GM18951 (cell line): ENCODE measurements around the gene ATP1A1.

ENCODE experiments used
- POLR2A ChIP-seq: IDR thresholded peaks from 4 replicates; pipeline ENCODE4 v1.6.1; 2011; ENCODE audit warnings: mild to moderate bottlenecking; ENCODE audit not compliant: insufficient read length, insufficient read depth; ENCODE audit errors: extremely low read depth
- in situ Hi-C: fragments of 300-500 bp; cut with MboI; formaldehyde crosslinking; loops from one replicate; pipeline ENCODE4 v1.12.0; 2022; ENCODE audit warnings: low sequenced_read_pairs, mixed read lengths, inconsistent platforms; ENCODE audit not compliant: unreplicated experiment

ATP1A1 gene

DNA sequence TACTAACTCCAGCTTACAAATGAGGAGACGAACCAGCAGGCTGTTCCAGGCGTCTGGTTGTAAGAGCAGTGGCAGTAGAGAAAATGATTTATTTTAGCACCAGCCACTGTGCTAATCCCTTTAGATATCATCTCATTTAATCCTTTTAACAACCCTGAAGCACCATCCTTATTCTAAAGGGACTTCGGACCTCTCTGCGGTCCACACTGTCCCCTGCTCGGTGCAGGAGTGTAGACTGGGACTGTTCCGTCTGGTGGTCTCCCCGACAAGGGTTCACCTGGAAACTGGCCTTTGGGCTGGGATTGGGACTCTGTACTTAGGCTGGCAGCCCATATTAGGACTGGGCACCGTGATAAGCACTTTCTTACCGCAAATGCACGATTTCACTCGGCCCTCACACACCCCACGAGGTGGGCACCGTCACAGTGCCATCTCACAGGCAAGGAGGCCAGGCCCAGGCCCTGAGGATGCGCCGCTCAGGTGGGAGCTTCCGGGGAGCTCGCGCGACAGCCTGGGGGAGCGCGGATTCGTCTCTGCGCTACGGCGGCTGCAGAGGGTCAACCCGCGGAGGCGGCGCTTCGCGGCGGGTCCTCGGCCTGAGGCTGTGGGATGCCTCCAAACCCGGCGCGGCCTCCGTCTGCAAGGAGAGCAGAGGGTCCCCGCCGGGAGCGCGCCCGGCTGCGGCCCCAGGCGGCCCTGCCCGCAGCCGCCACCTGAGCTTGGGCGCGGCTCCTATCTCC lies 45.2 kb downstream of the ATP1A1 start:
- TF ChIP-seq POLR2A, result peak; percentile 96
- in situ Hi-C loops, result no loop called here

DNA sequence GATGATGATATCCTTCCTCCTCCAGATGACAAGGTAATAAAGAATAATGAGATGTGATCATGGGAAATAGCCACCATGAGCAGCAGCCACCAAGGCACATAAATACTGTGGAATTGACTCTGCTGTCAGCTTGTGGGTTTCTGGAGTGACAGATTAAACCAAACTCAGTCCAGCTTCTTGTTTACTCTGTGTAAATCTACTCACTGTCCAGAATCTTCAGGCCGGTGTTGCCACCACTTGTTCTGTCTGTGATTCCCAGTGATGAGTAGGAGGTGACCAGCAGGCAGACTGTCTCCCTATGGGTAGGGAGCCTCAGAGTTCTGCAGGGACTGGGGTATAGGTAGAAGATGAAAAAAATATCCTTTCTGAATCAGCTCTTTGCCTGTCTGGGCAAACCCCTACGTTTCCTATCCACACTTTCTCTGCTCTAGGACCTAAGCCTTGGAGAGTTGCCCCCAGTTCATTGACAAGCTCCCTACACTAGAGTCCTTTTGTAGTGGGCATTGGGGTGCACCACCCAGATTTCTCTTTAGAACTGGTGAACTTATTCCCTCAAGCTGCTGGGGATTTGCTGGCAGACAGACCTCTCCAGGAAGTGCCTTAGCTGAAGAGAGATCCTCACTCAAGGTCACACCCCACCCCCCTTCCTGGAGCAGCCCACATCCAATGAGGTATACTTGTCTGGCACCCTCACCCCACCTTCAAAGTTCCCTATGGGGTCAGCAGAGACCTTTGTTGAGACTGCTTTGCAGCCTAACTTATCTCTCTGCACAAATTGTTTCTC lies 47.6 kb downstream of the ATP1A1 start:
- in situ Hi-C loops, result no loop called here
- no peak for TF ChIP-seq POLR2A

- in situ Hi-C loops, result no loop called here
Measured at GRCh38 chr1:116424438-116424837, 51.4 kb downstream of the ATP1A1 start.

DNA sequence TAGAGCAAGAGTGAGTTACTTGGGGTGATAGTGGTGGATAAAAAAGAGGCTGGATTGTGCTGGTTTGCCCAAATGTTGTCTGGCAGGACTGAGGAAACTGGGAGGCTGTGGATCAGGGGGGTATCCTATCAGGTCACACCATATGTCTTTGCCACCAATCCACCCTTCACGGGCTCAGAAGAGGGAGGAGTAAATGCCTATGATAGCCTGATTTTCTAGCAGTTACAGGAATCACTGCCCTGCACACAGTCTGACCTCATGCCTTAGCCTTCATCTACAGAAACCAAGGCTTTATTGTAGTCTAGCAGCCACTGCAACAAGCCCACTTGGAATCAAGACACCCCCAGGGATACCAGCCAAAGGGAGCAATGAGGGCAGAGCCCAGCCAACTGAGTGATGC lies 51.8 kb downstream of the ATP1A1 start:
- no peak for TF ChIP-seq POLR2A
- in situ Hi-C loops, result no loop called here

More at GRCh38 chr1:116424438-116424837, 51.4 kb downstream of the ATP1A1 start:
- TF ChIP-seq POLR2A, result no peak

GRCh38 chr1:116425987-116426386 lies 52.9 kb downstream of the ATP1A1 start:
- in situ Hi-C loops, result no loop called here
- no peak for TF ChIP-seq POLR2A

DNA sequence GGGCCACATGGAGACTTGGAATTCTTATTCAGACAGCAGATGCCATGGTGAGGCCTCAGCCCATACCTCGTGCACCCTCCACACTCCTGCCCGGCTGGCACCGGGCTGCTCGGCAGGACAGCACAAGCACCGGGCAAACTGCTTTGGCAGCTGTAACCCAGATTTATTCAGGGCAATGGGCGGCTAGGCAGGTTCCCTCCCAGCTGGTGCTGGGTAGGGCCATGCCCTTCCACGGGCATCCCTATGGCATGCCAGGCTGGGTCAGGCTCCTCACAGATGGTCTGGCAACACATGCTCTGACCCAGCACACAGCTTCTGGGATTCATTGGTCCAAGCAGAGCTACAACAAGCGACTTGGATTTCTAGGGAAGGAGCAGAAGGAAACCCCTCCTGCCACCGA lies 53.4 kb downstream of the ATP1A1 start:
- in situ Hi-C loops, result no loop called here
- TF ChIP-seq POLR2A, result no peak

GRCh38 chr1:116428576-116428975 lies 55.5 kb downstream of the ATP1A1 start:
- no peak for TF ChIP-seq POLR2A
- in situ Hi-C loops, result no loop called here

DNA sequence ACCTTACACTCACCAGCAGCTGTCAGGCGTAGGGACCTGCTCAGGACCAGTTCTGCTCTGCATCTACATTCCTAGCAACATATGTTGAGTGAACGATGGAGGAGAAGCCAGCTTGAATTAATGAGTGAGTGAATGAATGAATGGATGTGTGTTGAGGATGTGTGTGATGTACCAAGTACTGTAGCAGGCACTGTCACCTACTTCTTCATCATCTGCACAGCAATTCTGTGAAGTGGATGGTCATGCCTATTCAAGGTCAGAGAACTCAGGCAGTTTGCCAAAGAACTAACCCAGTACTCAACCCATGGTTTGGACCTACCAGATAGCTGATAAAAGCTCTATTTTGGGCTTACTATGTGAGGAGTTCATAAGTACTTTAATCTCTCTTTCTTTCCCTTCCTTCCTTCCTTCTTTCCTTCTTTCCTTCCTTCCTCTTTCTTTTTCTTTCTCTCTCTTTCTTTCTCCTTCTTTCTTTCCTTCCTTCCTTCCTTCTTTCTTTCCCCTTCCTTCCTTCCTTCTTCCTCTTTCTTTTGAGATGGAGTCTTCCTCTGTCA lies 56.9 kb downstream of the ATP1A1 start:
- no peak for TF ChIP-seq POLR2A
- in situ Hi-C loops, result no loop called here

DNA sequence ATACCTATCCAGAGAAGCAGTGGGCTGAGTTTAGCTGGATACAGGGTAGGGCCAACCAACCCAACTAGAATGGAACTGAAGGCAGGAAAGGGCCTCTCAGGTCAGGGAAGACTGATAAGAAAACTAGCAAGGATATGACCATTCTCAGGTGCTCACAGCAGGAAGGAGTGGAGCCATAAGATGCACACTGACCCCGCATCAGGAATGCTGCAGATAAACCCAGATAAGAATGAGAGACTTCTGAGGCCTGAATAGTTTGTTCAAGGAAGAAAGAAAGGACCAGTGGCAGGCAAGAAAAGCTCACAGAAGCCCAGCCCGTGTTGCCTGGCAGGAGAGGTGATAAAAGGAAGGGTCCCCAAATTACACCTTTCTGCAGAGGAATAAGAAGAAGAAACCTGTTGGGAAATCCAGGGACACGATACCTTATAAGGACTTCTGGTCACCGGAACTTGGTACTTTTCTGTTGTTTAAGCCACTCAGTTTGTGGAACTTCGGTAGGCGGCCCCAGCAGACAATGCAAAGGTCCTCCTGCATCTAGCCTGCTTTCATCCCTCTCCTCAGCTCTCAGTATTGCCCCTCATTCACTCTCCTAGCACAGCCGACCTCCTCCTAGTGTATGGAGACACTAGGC lies 58.9 kb downstream of the ATP1A1 start:
- TF ChIP-seq POLR2A, result no peak
- in situ Hi-C loops, result no loop called here

DNA sequence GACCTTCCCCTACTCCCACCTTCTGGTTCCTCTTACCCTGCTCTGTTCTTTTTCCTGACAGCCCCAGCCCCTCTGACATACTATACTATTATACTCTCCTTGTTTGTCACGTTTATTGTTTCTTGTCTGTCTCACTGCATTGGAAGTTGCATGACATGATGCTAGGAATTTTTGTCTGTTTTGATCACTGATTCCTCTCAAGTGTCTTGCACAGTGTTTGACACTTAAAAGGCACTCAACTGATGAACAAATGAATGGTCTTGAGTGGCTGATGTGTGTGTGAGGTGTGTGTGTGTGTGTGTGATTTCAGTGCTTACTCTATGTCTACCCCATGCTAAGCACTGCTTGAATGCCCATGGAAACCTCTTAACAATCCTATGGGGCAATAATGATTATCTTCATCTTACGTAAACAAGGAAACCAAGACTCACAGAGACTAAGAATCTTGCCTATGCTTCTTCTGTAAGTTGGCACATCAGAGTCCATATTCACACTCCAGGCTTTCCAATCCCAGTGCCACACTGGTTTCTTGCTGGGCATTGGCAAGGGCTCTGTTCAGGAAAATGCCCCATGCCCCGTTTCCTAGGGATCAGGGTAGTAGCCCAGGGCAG lies 59.7 kb downstream of the ATP1A1 start:
- no peak for TF ChIP-seq POLR2A

DNA sequence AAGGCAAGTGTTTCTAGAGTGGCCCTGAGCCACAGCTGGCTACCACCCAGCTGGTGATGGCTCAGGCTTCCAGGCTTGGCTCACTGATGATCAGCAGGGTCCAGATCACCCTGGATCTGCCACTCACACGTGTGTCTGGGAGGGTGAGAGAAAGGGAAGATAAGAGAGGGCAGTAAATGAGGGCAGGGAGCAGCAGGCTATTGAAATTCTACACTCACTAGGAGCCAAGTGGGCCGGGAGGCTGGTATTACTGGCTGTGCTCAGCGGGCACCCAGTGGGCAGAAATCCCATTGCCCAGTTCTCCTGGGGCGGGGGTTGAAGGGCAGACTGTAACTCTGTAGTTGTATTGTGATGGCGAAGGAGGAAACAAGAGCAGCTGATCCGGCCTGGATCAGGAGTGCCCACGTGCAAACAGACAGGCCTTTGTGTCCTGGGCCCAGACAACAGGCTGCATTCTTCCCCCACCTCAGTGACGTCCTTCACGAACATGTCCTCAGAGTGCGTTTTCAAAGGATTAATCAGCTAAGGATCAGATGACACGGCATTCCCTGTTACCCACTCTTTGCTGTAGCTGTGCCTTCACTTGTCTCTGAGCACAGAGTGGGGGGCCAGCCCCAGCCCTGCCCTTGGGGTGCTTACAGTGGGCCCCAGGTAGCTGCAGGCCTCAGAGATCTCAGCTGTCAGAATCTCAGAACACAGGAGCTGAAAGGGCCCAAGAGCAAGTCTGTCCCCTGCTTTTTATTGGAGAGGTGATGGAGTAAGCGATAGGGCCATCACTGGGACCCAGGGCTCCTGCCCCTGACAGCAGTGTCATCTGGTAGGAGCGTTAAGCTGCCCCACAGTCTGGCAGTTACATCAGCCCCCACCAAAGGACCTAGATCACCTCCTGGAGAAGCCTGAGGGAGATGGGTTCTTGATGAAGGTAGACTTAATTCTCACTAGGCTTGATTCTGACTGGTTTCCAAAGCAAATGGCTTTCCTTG lies 60.5 kb downstream of the ATP1A1 start:
- TF ChIP-seq POLR2A, result no peak
- in situ Hi-C loops, result no loop called here

More for the DNA sequence above, 59.7 kb downstream of the ATP1A1 start:
- in situ Hi-C loops, result no loop called here

DNA sequence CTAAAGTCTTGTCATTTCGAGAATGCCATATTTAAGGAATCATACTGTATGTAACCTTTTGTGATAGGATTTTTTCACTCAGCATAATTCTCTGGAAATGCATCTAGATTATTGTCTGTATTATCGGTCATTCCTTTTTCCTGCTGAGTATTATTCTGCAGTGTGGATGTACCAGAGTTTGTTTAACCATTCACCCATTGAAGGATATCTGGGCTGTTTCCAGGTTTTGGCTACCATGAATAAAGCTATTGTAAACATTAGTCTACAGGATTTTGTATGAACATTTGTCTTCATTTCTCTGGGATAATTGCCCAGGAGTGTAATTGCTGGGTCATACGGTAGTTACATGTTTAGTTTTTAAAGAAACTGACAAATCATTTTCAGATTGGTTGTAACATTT lies 61.8 kb downstream of the ATP1A1 start:
- TF ChIP-seq POLR2A, result no peak
- in situ Hi-C loops, result no loop called here
